Activated CD8-positive, alpha-beta T cell treated with anti-CD3 and anti-CD28 coated beads for 36 hours (primary cell): ENCODE measurements around the gene TMEM273. TPM values are rescaled to one million over a fixed set of nuclear protein-coding genes. Genes with fewer than 3 reads are reported as not detected.

Experiments used
- ATAC-seq: fragments of 200-7000 bp; cut with Tn5 transposase; one replicate; pipeline ENCODE4 v1.10.0; 2021; ENCODE audit warnings: mild to moderate bottlenecking, moderate library complexity
- CTCF ChIA-PET: fragments of 350-600 bp; sonication (Branson Sonifier 250); formaldehyde crosslinking; loops from one replicate; lab custom pipeline; 2021; ENCODE audit warnings: antibody characterized with exemption; lab: Charles Lee
- POLR2A ChIA-PET: fragments of 350-600 bp; sonication (Branson Sonifier 250); formaldehyde crosslinking; loops from one replicate; lab custom pipeline; 2021; ENCODE audit warnings: antibody characterized with exemption; lab: Charles Lee
- DNase-seq: peaks from one replicate; pipeline ENCODE4 v3.0.0-alpha.2; 2020
- H3K27ac Mint-ChIP-seq: one replicate; pipeline ENCODE4 v1.8.0; 2021; ENCODE audit warnings: mild to moderate bottlenecking, mixed read lengths
- H3K27me3 Mint-ChIP-seq: one replicate; pipeline ENCODE4 v1.8.0; 2021; ENCODE audit warnings: mixed read lengths
- H3K36me3 Mint-ChIP-seq: one replicate; pipeline ENCODE4 v1.8.0; 2021; ENCODE audit warnings: low read depth, mixed read lengths
- H3K4me1 Mint-ChIP-seq: one replicate; pipeline ENCODE4 v1.8.0; 2021; ENCODE audit warnings: low read depth, mixed read lengths
- H3K4me3 Mint-ChIP-seq: one replicate; pipeline ENCODE4 v1.8.0; 2021; ENCODE audit warnings: mild to moderate bottlenecking, moderate library complexity, mixed read lengths
- H3K9me3 Mint-ChIP-seq: one replicate; pipeline ENCODE4 v1.8.0; 2021; ENCODE audit warnings: mixed read lengths
- intact Hi-C: fragments of 100-400 bp; cut with micrococcal nuclease; formaldehyde crosslinking; loops from one replicate; pipeline ENCODE4 v1.10.0; 2022
- total RNA-seq, 2 experiments: library from RNA; stranded (reverse); gene quantifications; one replicate each; pipeline ENCODE4 v1.2.3, GENCODE V29; 2021
- TF ChIP-seq, protein P1 (sequence below): fragments of 200-600 bp; IDR thresholded peaks from one replicate; pipeline ENCODE4 v1.8.0; 2022; ENCODE audit warnings: antibody characterized with exemption, mild to moderate bottlenecking

TMEM273 gene
- total RNA-seq, 2 experiments from 2014 or later: 16.6 to 19.0 TPM

DNA sequence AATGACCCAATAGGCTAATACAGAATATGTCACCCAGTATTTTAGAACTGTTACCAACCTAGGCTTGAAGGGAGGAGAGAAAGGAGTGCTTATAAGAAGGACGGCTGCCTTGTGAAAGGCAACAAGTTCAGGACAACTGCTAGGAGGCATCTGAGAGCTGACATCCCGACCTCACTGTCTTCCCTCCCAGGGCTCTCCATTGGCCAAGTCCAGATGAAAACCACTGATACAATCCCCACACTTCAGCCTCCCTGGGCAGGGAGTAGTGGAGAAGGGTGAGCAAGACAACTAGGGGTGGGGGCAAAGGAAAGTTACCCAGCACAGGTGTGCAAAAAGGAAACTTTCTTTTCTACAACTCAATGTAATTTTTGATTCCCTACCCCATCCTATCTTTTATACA, 29.5 kb upstream of the TMEM273 start:
- ChIA-PET CTCF (no interaction called here), POLR2A (no interaction called here)
- H3K27ac Mint-ChIP-seq: no peak overlapping the region
- H3K4me3 Mint-ChIP-seq: no peak overlapping the region
- DNase-seq: no peak
- H3K27me3 Mint-ChIP-seq: peaks cover 31% of the 10 kb centered on the region
- H3K36me3 Mint-ChIP-seq: no peaks in the 10 kb centered on the region
- ATAC-seq: no peak
- intact Hi-C loops: no loop called here
- peaks cover 6% of the 10 kb centered on the region for H3K4me1 Mint-ChIP-seq
- H3K9me3 Mint-ChIP-seq: peaks cover 2% of the 10 kb centered on the region
- TF ChIP-seq, protein P1, sequence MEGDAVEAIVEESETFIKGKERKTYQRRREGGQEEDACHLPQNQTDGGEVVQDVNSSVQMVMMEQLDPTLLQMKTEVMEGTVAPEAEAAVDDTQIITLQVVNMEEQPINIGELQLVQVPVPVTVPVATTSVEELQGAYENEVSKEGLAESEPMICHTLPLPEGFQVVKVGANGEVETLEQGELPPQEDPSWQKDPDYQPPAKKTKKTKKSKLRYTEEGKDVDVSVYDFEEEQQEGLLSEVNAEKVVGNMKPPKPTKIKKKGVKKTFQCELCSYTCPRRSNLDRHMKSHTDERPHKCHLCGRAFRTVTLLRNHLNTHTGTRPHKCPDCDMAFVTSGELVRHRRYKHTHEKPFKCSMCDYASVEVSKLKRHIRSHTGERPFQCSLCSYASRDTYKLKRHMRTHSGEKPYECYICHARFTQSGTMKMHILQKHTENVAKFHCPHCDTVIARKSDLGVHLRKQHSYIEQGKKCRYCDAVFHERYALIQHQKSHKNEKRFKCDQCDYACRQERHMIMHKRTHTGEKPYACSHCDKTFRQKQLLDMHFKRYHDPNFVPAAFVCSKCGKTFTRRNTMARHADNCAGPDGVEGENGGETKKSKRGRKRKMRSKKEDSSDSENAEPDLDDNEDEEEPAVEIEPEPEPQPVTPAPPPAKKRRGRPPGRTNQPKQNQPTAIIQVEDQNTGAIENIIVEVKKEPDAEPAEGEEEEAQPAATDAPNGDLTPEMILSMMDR: no peak

DNA sequence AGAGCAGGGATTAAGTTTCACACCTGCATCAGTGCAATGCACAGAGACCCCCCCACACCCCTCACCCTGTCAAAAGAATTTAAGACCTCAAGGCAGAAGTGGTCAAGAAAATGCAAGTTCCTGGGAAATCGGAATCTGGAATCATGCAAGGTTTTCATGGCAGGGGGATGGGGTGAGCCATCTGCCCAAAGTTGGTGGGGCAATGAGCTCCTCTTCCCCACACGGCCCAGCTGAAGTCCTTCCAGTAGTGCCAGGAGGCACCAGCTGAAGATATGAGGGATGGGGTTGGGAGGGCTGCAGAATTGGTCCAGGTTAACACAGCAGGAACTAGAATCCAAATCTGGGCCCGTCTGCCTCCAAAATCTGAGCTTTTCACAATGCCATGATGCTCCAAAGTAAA, 25.0 kb upstream of the TMEM273 start:
- DNase-seq (no peak), ATAC-seq (no peak)
- Mint-ChIP-seq H3K27ac (no peak overlapping the region), H3K36me3 (no peaks in the 10 kb centered on the region), H3K4me3 (no peak overlapping the region), H3K4me1 (peaks cover 6% of the 10 kb centered on the region), H3K9me3 (no peaks in the 10 kb centered on the region), H3K27me3 (peaks cover 31% of the 10 kb centered on the region)
- intact Hi-C loops: no loop called here
- TF ChIP-seq, protein P1: no peak
- ChIA-PET CTCF (no interaction called here), POLR2A (no interaction called here)

DNA sequence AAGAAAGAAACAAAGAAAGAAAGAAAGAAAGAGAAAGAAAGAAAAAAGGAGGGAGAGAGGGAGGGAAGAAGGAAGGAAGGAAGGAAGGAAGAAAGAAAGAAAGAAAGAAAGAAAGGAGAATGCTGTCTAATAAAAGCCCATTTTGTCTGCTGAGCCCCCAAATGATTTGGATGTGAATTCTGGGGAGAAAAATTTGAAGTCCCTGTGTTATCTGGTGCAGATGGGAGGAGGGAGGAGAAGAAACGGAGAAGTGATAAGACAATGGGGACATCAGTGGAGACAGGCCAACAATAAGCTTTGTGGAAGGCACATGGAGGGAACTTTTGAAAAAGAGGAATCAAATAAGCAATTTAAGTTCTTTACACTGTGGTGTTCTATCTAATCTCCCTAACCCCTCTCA, 24.6 kb upstream of the TMEM273 start:
- Mint-ChIP-seq H3K9me3 (no peaks in the 10 kb centered on the region), H3K4me3 (no peak overlapping the region), H3K27me3 (peaks cover 31% of the 10 kb centered on the region), H3K36me3 (no peaks in the 10 kb centered on the region), H3K27ac (no peak overlapping the region), H3K4me1 (peaks cover 6% of the 10 kb centered on the region)
- CTCF ChIA-PET: no interaction called here
- TF ChIP-seq, protein P1: no peak
- intact Hi-C loops: no loop called here
- ATAC-seq (no peak), DNase-seq (no peak)
- POLR2A ChIA-PET: no interaction called here

DNA sequence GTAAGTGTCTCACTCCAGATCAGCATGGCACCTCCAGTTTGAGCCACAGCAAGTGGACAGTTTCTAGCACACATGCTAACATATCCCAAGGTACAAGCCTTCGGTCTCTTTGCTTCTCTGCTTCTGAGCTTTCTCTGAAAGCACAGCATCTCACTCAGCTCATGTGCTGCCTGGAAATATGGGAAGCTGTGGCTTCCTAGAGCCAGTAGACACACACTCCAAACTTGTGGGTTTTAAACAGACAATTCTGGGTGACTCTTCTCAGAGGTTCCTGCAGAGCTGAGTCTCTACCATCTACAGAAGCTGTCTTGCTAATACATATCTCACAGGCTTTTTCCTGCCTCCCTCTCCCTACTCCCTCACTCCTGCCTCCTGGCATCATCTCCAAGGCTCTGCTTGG, 23.9 kb upstream of the TMEM273 start:
- Mint-ChIP-seq H3K4me3 (no peak overlapping the region), H3K9me3 (no peaks in the 10 kb centered on the region), H3K27me3 (peaks cover 27% of the 10 kb centered on the region), H3K27ac (no peak overlapping the region), H3K36me3 (no peaks in the 10 kb centered on the region), H3K4me1 (peaks cover 6% of the 10 kb centered on the region)
- no peak for DNase-seq
- intact Hi-C loops: no loop called here
- TF ChIP-seq, protein P1: no peak
- no peak for ATAC-seq
- ChIA-PET POLR2A (no interaction called here), CTCF (no interaction called here)

DNA sequence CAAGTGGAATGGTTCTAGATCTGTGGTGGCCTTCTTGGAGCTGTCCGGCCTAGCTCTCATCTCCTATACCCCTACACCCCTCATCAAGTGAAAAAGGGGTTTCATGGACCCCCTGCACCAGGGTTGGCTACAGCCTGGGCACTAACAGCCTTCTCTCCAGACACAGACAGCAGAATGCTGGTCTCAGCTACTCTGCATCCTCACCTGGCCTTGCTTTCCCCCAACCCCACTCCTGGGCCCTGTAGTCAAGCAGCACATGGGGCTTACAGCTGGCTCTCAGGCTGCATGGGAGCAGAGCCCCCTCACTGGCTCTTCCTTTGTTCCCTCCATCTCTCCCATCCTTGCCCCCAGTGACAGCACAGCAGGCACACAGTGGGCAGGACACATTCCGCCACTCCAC, 20.8 kb upstream of the TMEM273 start:
- Mint-ChIP-seq H3K27ac (no peak overlapping the region), H3K27me3 (peaks cover 25% of the 10 kb centered on the region), H3K4me1 (no peaks in the 10 kb centered on the region), H3K4me3 (no peak overlapping the region), H3K9me3 (no peaks in the 10 kb centered on the region), H3K36me3 (no peaks in the 10 kb centered on the region)
- ChIA-PET POLR2A (no interaction called here), CTCF (no interaction called here)
- DNase-seq: no peak
- no peak for ATAC-seq
- TF ChIP-seq, protein P1: no peak
- intact Hi-C loops: no loop called here
